T-helper 2 cell (primary cell): ENCODE data around the gene CHPF2.

Source experiments
- DNase-seq, 5 experiments: peaks; one replicate each; pipeline versions ENCODE4 v3.0.0 to v3.0.0-alpha.2; 2012 to 2022

CHPF2 gene

GRCh38 chr7:151269511-151269910 is 37.2 kb downstream of the CHPF2 start:
- DNase-seq: no peak

GRCh38 chr7:151271699-151272355 is 39.5 kb downstream of the CHPF2 start:
- DNase-seq: peak in 1 of 5 experiments; percentile 59

GRCh38 chr7:151272405-151272804 is 40.1 kb downstream of the CHPF2 start:
- no peak for DNase-seq

- DNase-seq: no peak
These were observed 40.6 kb downstream of the CHPF2 start for GRCh38 chr7:151272877-151273276.

GRCh38 chr7:151273651-151274390 is 41.5 kb downstream of the CHPF2 start:
- DNase-seq: no peak

- DNase-seq: no peak
These were observed 42.1 kb downstream of the CHPF2 start for GRCh38 chr7:151274396-151274795.

- no peak for DNase-seq
These were observed 42.9 kb downstream of the CHPF2 start for GRCh38 chr7:151274936-151275812.

GRCh38 chr7:151275813-151276577 is 43.7 kb downstream of the CHPF2 start:
- DNase-seq: peak in 1 of 5 experiments; percentile 55

- peak in 4 of 5 experiments; percentile 30 to 82 (median 34) for DNase-seq
These were observed 44.6 kb downstream of the CHPF2 start for GRCh38 chr7:151276666-151277590.

GRCh38 chr7:151277631-151278030 is 45.3 kb downstream of the CHPF2 start:
- no peak for DNase-seq

- DNase-seq: no peak
These were observed 46.7 kb downstream of the CHPF2 start for GRCh38 chr7:151278949-151279348.

GRCh38 chr7:151279868-151280267 is 47.6 kb downstream of the CHPF2 start:
- DNase-seq: no peak

- DNase-seq: no peak
These were observed 48.2 kb downstream of the CHPF2 start for GRCh38 chr7:151280388-151281019.

- no peak for DNase-seq
These were observed 49.4 kb downstream of the CHPF2 start for GRCh38 chr7:151281686-151282085.

GRCh38 chr7:151282111-151282510 is 49.8 kb downstream of the CHPF2 start:
- DNase-seq: no peak

GRCh38 chr7:151283302-151283701 is 51.0 kb downstream of the CHPF2 start:
- no peak for DNase-seq

GRCh38 chr7:151286148-151286547 is 53.9 kb downstream of the CHPF2 start:
- no peak for DNase-seq
